Measurements from ENCODE around the gene CYP27C1.
"Not testable (repeated sequence)": the region's sequence is repeated elsewhere in the genome, so short reads cannot be mapped to it uniquely, and the experiment has no call there.

The CYP27C1 gene

GRCh38 chr2:127225186-127225960 is 5.3 kb upstream of the CYP27C1 start:
- Histone ChIP-seq H3K4me1 (ENCODE audit: control insufficient read depth in 2 of 2, insufficient read depth in 2 of 2, low read length in 2 of 2) (peaks cover 11 to 13% of the 10 kb centered on the region in 2 donors), H3K27me3 (ENCODE audit: control insufficient read depth in 2 of 2, insufficient read depth in 2 of 2, low read length in 2 of 2) (peaks cover 17 to 26% of the 10 kb centered on the region in 2 donors), H3K27ac (ENCODE audit: low read depth in 2 of 2, low read length in 2 of 2) (no peak overlapping the region), H3K4me3 (ENCODE audit: low read length in 2 of 2) (no peak overlapping the region), H3K9me3 (ENCODE audit: control insufficient read depth in 2 of 2, low read length in 2 of 2) (no peaks in the 10 kb centered on the region), H3K9ac (ENCODE audit: low read depth in 1 of 2, low read length in 2 of 2) (no peak overlapping the region), H3K36me3 (ENCODE audit: control insufficient read depth in 2 of 2, insufficient read depth in 2 of 2, low read length in 2 of 2) (no peaks in the 10 kb centered on the region)

- not testable (repeated sequence) for H3K27ac ChIP-seq (ENCODE audit: low read depth in 2 of 2, low read length in 2 of 2); H3K9ac ChIP-seq (ENCODE audit: low read depth in 1 of 2, low read length in 2 of 2); H3K4me3 ChIP-seq (ENCODE audit: low read length in 2 of 2); H3K36me3 ChIP-seq (ENCODE audit: control insufficient read depth in 2 of 2, insufficient read depth in 2 of 2, low read length in 2 of 2); H3K9me3 ChIP-seq (ENCODE audit: control insufficient read depth in 2 of 2, low read length in 2 of 2)
- Histone ChIP-seq H3K27me3 (ENCODE audit: control insufficient read depth in 2 of 2, insufficient read depth in 2 of 2, low read length in 2 of 2) (peaks cover 21 to 32% of the 10 kb centered on the region in 2 donors), H3K4me1 (ENCODE audit: control insufficient read depth in 2 of 2, insufficient read depth in 2 of 2, low read length in 2 of 2) (peaks cover 11 to 17% of the 10 kb centered on the region in 2 donors)
These were observed 4.0 kb upstream of the CYP27C1 start for GRCh38 chr2:127224135-127224534.

- no peaks in the 10 kb centered on the region for H3K36me3 ChIP-seq (ENCODE audit: control insufficient read depth in 2 of 2, insufficient read depth in 2 of 2, low read length in 2 of 2)
- H3K4me3 ChIP-seq (ENCODE audit: low read length in 2 of 2): no peak overlapping the region
- H3K4me1 ChIP-seq (ENCODE audit: control insufficient read depth in 2 of 2, insufficient read depth in 2 of 2, low read length in 2 of 2): peaks cover 7 to 11% of the 10 kb centered on the region in 2 donors
- H3K27me3 ChIP-seq (ENCODE audit: control insufficient read depth in 2 of 2, insufficient read depth in 2 of 2, low read length in 2 of 2): peaks cover 36 to 54% of the 10 kb centered on the region in 2 donors
- no peak overlapping the region for H3K9ac ChIP-seq (ENCODE audit: low read depth in 1 of 2, low read length in 2 of 2)
- H3K27ac ChIP-seq (ENCODE audit: low read depth in 2 of 2, low read length in 2 of 2): no peak overlapping the region
- H3K9me3 ChIP-seq (ENCODE audit: control insufficient read depth in 2 of 2, low read length in 2 of 2): peaks cover 0 to 2% of the 10 kb centered on the region in 2 donors
These were observed 849 bp upstream of the CYP27C1 start for GRCh38 chr2:127220768-127221527.

- Histone ChIP-seq H3K4me1 (ENCODE audit: control insufficient read depth in 2 of 2, insufficient read depth in 2 of 2, low read length in 2 of 2) (peaks cover 3 to 9% of the 10 kb centered on the region in 2 donors), H3K4me3 (ENCODE audit: low read length in 2 of 2) (peak overlapping the region; percentile 41 to 43), H3K27me3 (ENCODE audit: control insufficient read depth in 2 of 2, insufficient read depth in 2 of 2, low read length in 2 of 2) (peaks cover 28 to 41% of the 10 kb centered on the region in 2 donors), H3K9me3 (ENCODE audit: control insufficient read depth in 2 of 2, low read length in 2 of 2) (peaks cover 0 to 2% of the 10 kb centered on the region in 2 donors), H3K27ac (ENCODE audit: low read depth in 2 of 2, low read length in 2 of 2) (no peak overlapping the region), H3K36me3 (ENCODE audit: control insufficient read depth in 2 of 2, insufficient read depth in 2 of 2, low read length in 2 of 2) (no peaks in the 10 kb centered on the region), H3K9ac (ENCODE audit: low read depth in 1 of 2, low read length in 2 of 2) (no peak overlapping the region)
These were observed 678 bp downstream of the CYP27C1 start for GRCh38 chr2:127219171-127220070.

- Histone ChIP-seq H3K9ac (ENCODE audit: low read depth in 1 of 2, low read length in 2 of 2) (no peak overlapping the region), H3K27me3 (ENCODE audit: control insufficient read depth in 2 of 2, insufficient read depth in 2 of 2, low read length in 2 of 2) (peaks cover 28 to 41% of the 10 kb centered on the region in 2 donors), H3K27ac (ENCODE audit: low read depth in 2 of 2, low read length in 2 of 2) (no peak overlapping the region)
These were observed 1.3 kb downstream of the CYP27C1 start for GRCh38 chr2:127218812-127219170.

GRCh38 chr2:127217470-127218325 is 2.4 kb downstream of the CYP27C1 start:
- H3K27ac ChIP-seq (ENCODE audit: low read depth in 2 of 2, low read length in 2 of 2): no peak overlapping the region
- peaks cover 26 to 37% of the 10 kb centered on the region in 2 donors for H3K27me3 ChIP-seq (ENCODE audit: control insufficient read depth in 2 of 2, insufficient read depth in 2 of 2, low read length in 2 of 2)
- no peak overlapping the region for H3K9ac ChIP-seq (ENCODE audit: low read depth in 1 of 2, low read length in 2 of 2)
- H3K4me3 ChIP-seq (ENCODE audit: low read length in 2 of 2): no peak overlapping the region
- H3K36me3 ChIP-seq (ENCODE audit: control insufficient read depth in 2 of 2, insufficient read depth in 2 of 2, low read length in 2 of 2): no peaks in the 10 kb centered on the region
- H3K9me3 ChIP-seq (ENCODE audit: control insufficient read depth in 2 of 2, low read length in 2 of 2): peaks cover 0 to 2% of the 10 kb centered on the region in 2 donors
- peaks cover 3 to 9% of the 10 kb centered on the region in 2 donors for H3K4me1 ChIP-seq (ENCODE audit: control insufficient read depth in 2 of 2, insufficient read depth in 2 of 2, low read length in 2 of 2)

More at GRCh38 chr2:127218812-127219170, 1.3 kb downstream of the CYP27C1 start:
- H3K4me1 ChIP-seq (ENCODE audit: control insufficient read depth in 2 of 2, insufficient read depth in 2 of 2, low read length in 2 of 2): peaks cover 3 to 9% of the 10 kb centered on the region in 2 donors
- H3K9me3 ChIP-seq (ENCODE audit: control insufficient read depth in 2 of 2, low read length in 2 of 2): peaks cover 0 to 2% of the 10 kb centered on the region in 2 donors
- peak overlapping the region; percentile 41 to 43 for H3K4me3 ChIP-seq (ENCODE audit: low read length in 2 of 2)
- H3K36me3 ChIP-seq (ENCODE audit: control insufficient read depth in 2 of 2, insufficient read depth in 2 of 2, low read length in 2 of 2): no peaks in the 10 kb centered on the region

- Histone ChIP-seq H3K9ac (ENCODE audit: low read depth in 1 of 2, low read length in 2 of 2) (no peak overlapping the region), H3K9me3 (ENCODE audit: control insufficient read depth in 2 of 2, low read length in 2 of 2) (peaks cover 0 to 2% of the 10 kb centered on the region in 2 donors), H3K36me3 (ENCODE audit: control insufficient read depth in 2 of 2, insufficient read depth in 2 of 2, low read length in 2 of 2) (no peaks in the 10 kb centered on the region), H3K4me1 (ENCODE audit: control insufficient read depth in 2 of 2, insufficient read depth in 2 of 2, low read length in 2 of 2) (peaks cover 3 to 9% of the 10 kb centered on the region in 2 donors), H3K27me3 (ENCODE audit: control insufficient read depth in 2 of 2, insufficient read depth in 2 of 2, low read length in 2 of 2) (peaks cover 26 to 37% of the 10 kb centered on the region in 2 donors), H3K4me3 (ENCODE audit: low read length in 2 of 2) (no peak overlapping the region), H3K27ac (ENCODE audit: low read depth in 2 of 2, low read length in 2 of 2) (no peak overlapping the region)
These were observed 3.5 kb downstream of the CYP27C1 start for GRCh38 chr2:127216593-127216992.

- H3K4me1 ChIP-seq (ENCODE audit: control insufficient read depth in 2 of 2, insufficient read depth in 2 of 2, low read length in 2 of 2): peaks cover 3 to 9% of the 10 kb centered on the region in 2 donors
- H3K9me3 ChIP-seq (ENCODE audit: control insufficient read depth in 2 of 2, low read length in 2 of 2): peaks cover 0 to 2% of the 10 kb centered on the region in 2 donors
- H3K27me3 ChIP-seq (ENCODE audit: control insufficient read depth in 2 of 2, insufficient read depth in 2 of 2, low read length in 2 of 2): peaks cover 26 to 35% of the 10 kb centered on the region in 2 donors
- H3K9ac ChIP-seq (ENCODE audit: low read depth in 1 of 2, low read length in 2 of 2): no peak overlapping the region
- H3K4me3 ChIP-seq (ENCODE audit: low read length in 2 of 2): no peak overlapping the region
- no peaks in the 10 kb centered on the region for H3K36me3 ChIP-seq (ENCODE audit: control insufficient read depth in 2 of 2, insufficient read depth in 2 of 2, low read length in 2 of 2)
- no peak overlapping the region for H3K27ac ChIP-seq (ENCODE audit: low read depth in 2 of 2, low read length in 2 of 2)
These were observed 4.0 kb downstream of the CYP27C1 start for GRCh38 chr2:127216095-127216494.

- H3K27ac ChIP-seq (ENCODE audit: low read depth in 2 of 2, low read length in 2 of 2); H3K36me3 ChIP-seq (ENCODE audit: control insufficient read depth in 2 of 2, insufficient read depth in 2 of 2, low read length in 2 of 2); H3K9me3 ChIP-seq (ENCODE audit: control insufficient read depth in 2 of 2, low read length in 2 of 2); H3K9ac ChIP-seq (ENCODE audit: low read depth in 1 of 2, low read length in 2 of 2); H3K4me3 ChIP-seq (ENCODE audit: low read length in 2 of 2); H3K4me1 ChIP-seq (ENCODE audit: control insufficient read depth in 2 of 2, insufficient read depth in 2 of 2, low read length in 2 of 2): not testable (repeated sequence)
- peaks cover 16 to 23% of the 10 kb centered on the region in 2 donors for H3K27me3 ChIP-seq (ENCODE audit: control insufficient read depth in 2 of 2, insufficient read depth in 2 of 2, low read length in 2 of 2)
These were observed 5.9 kb downstream of the CYP27C1 start for GRCh38 chr2:127214201-127214600.
